SK-N-SH (cell line): ENCODE results near the gene PKP2.

Source experiments
- EP300 ChIP-seq, 2 experiments: IDR thresholded peaks; 2 replicates each; pipeline versions ENCODE4 v1.4.0 to v1.6.1; 2012; ENCODE audit warnings: borderline replicate concordance in 1 of 2, low read depth in 1 of 2, low read length in 1 of 2
- EZH2phosphoT487 ChIP-seq: fragments of 200-600 bp; sonication (generic); IDR thresholded peaks from 2 replicates; pipeline ENCODE4 v1.6.1; 2017; ENCODE audit warnings: low read depth, mixed run types, mild to moderate bottlenecking, antibody characterized with exemption, moderate library complexity, borderline replicate concordance
- FOXM1 ChIP-seq: IDR thresholded peaks from 2 replicates; pipeline ENCODE4 v1.4.0; 2012; ENCODE audit warnings: low read depth, mild to moderate bottlenecking
- POLR2AphosphoS5 ChIP-seq: IDR thresholded peaks from 2 replicates; pipeline ENCODE4 v1.6.1; 2012; ENCODE audit warnings: low read depth, low read length
- RAD21 ChIP-seq: IDR thresholded peaks from 2 replicates; pipeline ENCODE4 v1.6.1; 2012; ENCODE audit warnings: mild to moderate bottlenecking, low read length
- SIN3A ChIP-seq: IDR thresholded peaks from 2 replicates; pipeline ENCODE4 v1.6.1; 2012; ENCODE audit warnings: low read depth, mild to moderate bottlenecking, low read length, moderate library complexity, borderline replicate concordance
- TAF1 ChIP-seq: IDR thresholded peaks from 2 replicates; pipeline ENCODE4 v1.6.1; 2012; ENCODE audit warnings: low read depth, mild to moderate bottlenecking, low read length, moderate library complexity, borderline replicate concordance
- TF ChIP-seq, protein P1 (sequence below): IDR thresholded peaks from 2 replicates; pipeline ENCODE4 v1.6.1; 2012; ENCODE audit warnings: mild to moderate bottlenecking, low read depth, low read length, moderate library complexity
- TF ChIP-seq, protein P2 (sequence below): fragments of 200-600 bp; sonication (generic); IDR thresholded peaks from 2 replicates; pipeline ENCODE4 v1.6.1; 2017; ENCODE audit warnings: antibody characterized with exemption, mild to moderate bottlenecking, moderate library complexity
- TF ChIP-seq, protein P3 (sequence below): fragments of 150-350 bp; IDR thresholded peaks from 2 replicates; pipeline ENCODE4 v1.6.1; 2017; ENCODE audit warnings: antibody characterized with exemption, low read length, low read depth, borderline replicate concordance

DNA sequence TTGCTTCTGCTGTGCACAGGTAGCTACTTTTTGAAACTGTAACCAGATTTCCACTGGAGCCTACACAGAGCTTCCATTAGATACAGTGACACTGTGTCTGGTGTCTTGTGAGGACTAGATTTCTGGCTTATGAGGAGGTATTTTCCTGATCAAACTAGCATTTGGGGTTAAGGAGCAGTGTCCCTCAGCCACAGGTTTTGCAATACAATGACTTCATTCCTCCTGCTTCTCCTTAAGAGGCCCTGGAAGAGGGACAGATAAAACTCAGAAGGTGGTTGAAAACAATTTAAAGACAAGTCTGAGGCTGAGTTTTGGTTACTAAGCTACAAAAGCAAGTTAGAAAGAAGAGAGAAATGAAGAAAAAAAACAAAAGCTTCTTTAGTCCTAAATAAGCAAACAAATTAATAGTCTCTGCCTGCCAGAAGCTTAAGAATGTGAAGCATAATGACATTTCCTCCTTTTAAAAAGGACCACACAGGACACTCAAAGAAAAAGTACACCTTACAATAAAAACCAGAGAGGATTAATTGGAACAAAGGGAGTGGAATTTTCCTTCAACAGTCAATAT is 53.0 kb downstream of the PKP2 start:
- TF ChIP-seq, protein P1, sequence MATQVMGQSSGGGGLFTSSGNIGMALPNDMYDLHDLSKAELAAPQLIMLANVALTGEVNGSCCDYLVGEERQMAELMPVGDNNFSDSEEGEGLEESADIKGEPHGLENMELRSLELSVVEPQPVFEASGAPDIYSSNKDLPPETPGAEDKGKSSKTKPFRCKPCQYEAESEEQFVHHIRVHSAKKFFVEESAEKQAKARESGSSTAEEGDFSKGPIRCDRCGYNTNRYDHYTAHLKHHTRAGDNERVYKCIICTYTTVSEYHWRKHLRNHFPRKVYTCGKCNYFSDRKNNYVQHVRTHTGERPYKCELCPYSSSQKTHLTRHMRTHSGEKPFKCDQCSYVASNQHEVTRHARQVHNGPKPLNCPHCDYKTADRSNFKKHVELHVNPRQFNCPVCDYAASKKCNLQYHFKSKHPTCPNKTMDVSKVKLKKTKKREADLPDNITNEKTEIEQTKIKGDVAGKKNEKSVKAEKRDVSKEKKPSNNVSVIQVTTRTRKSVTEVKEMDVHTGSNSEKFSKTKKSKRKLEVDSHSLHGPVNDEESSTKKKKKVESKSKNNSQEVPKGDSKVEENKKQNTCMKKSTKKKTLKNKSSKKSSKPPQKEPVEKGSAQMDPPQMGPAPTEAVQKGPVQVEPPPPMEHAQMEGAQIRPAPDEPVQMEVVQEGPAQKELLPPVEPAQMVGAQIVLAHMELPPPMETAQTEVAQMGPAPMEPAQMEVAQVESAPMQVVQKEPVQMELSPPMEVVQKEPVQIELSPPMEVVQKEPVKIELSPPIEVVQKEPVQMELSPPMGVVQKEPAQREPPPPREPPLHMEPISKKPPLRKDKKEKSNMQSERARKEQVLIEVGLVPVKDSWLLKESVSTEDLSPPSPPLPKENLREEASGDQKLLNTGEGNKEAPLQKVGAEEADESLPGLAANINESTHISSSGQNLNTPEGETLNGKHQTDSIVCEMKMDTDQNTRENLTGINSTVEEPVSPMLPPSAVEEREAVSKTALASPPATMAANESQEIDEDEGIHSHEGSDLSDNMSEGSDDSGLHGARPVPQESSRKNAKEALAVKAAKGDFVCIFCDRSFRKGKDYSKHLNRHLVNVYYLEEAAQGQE: no peak
- TF ChIP-seq TAF1: no peak
- no peak for TF ChIP-seq EZH2phosphoT487
- TF ChIP-seq, protein P2, sequence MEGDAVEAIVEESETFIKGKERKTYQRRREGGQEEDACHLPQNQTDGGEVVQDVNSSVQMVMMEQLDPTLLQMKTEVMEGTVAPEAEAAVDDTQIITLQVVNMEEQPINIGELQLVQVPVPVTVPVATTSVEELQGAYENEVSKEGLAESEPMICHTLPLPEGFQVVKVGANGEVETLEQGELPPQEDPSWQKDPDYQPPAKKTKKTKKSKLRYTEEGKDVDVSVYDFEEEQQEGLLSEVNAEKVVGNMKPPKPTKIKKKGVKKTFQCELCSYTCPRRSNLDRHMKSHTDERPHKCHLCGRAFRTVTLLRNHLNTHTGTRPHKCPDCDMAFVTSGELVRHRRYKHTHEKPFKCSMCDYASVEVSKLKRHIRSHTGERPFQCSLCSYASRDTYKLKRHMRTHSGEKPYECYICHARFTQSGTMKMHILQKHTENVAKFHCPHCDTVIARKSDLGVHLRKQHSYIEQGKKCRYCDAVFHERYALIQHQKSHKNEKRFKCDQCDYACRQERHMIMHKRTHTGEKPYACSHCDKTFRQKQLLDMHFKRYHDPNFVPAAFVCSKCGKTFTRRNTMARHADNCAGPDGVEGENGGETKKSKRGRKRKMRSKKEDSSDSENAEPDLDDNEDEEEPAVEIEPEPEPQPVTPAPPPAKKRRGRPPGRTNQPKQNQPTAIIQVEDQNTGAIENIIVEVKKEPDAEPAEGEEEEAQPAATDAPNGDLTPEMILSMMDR: no peak
- no peak for TF ChIP-seq EP300 (IDR thresholded peaks at IDR 0.05; ENCODE audit: borderline replicate concordance in 1 of 2, low read depth in 1 of 2, low read length in 1 of 2)
- no peak for TF ChIP-seq SIN3A
- TF ChIP-seq, protein P3, sequence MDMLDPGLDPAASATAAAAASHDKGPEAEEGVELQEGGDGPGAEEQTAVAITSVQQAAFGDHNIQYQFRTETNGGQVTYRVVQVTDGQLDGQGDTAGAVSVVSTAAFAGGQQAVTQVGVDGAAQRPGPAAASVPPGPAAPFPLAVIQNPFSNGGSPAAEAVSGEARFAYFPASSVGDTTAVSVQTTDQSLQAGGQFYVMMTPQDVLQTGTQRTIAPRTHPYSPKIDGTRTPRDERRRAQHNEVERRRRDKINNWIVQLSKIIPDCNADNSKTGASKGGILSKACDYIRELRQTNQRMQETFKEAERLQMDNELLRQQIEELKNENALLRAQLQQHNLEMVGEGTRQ: no peak
- no peak for TF ChIP-seq POLR2AphosphoS5
- no peak for TF ChIP-seq RAD21
- no peak for TF ChIP-seq FOXM1
